SK-N-SH treated with all-trans-retinoic acid at 6 μM for 48 hours (cell line): Measurements from ENCODE around the gene CDCA4.

Source experiments
- RARB ChIP-seq: fragments of 250-450 bp; sonication (Bioruptor Pico); IDR thresholded peaks from 2 replicates; pipeline ENCODE4 v1.8.0; 2021; ENCODE audit warnings: mild to moderate bottlenecking, moderate library complexity
- TOX ChIP-seq: fragments of 250-450 bp; sonication (Bioruptor Pico); IDR thresholded peaks from 2 replicates; pipeline ENCODE4 v1.8.0; 2021; ENCODE audit warnings: mild to moderate bottlenecking, moderate library complexity, borderline replicate concordance
- ZFP3 ChIP-seq: fragments of 250-450 bp; sonication (Bioruptor Pico); IDR thresholded peaks from 2 replicates; pipeline ENCODE4 v1.5.0; 2020; ENCODE audit warnings: mild to moderate bottlenecking, moderate library complexity
- ZFP30 ChIP-seq: fragments of 450-650 bp; formaldehyde crosslinking; IDR thresholded peaks from 2 replicates; pipeline ENCODE4 v1.5.0; 2022; ENCODE audit warnings: mild to moderate bottlenecking, moderate library complexity
- ZNF565 ChIP-seq: fragments of 450-650 bp; formaldehyde crosslinking; conservative IDR thresholded peaks from 2 replicates; pipeline ENCODE4 v1.5.0; 2020; ENCODE audit warnings: low read depth, mild to moderate bottlenecking, moderate library complexity
- ZNF8 ChIP-seq: fragments of 450-650 bp; formaldehyde crosslinking; IDR thresholded peaks from 2 replicates; pipeline ENCODE4 v1.5.0; 2020; ENCODE audit warnings: mild to moderate bottlenecking, moderate library complexity
- TF ChIP-seq, protein P1 (sequence below): fragments of 250-450 bp; sonication (Bioruptor Pico); IDR thresholded peaks from 2 replicates; pipeline ENCODE4 v1.8.0; 2020; ENCODE audit warnings: mild to moderate bottlenecking, moderate library complexity, borderline replicate concordance
- TF ChIP-seq, protein P2 (sequence below): fragments of 250-450 bp; sonication (Bioruptor Pico); IDR thresholded peaks from 2 replicates; pipeline ENCODE4 v1.5.1; 2021; ENCODE audit warnings: mild to moderate bottlenecking, moderate library complexity
- TF ChIP-seq, protein P3 (sequence below): fragments of 250-450 bp; sonication (Bioruptor Pico); IDR thresholded peaks from 2 replicates; pipeline ENCODE4 v1.5.0; 2020; ENCODE audit warnings: mild to moderate bottlenecking, moderate library complexity

DNA sequence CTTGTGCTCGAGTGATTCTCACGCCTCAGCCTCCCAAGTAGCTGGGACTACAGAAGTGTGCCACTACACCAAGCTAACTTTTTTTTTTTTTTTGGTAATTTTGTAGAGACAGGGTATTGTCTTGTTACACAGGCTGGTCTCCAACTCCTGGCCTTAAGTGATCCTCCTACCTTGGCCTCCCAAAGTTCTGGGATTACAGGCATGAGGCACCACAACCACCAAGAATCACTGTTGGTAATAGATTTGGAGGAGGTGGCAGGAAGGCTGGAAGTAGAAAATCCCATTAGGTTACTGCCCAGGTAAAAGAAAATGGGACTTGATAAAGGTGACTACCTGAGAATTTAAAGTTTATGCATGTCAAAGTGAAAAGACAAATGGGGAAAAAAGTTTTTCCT lies 1.4 kb upstream of the CDCA4 start:
- TF ChIP-seq TOX (CRISPR knock-in tag) (no peak), ZFP3 (CRISPR knock-in tag) (no peak), ZNF8 (no peak), ZFP30 (no peak), ZNF565 (CRISPR knock-in tag) (no peak), RARB (no peak)
- TF ChIP-seq, protein P1, sequence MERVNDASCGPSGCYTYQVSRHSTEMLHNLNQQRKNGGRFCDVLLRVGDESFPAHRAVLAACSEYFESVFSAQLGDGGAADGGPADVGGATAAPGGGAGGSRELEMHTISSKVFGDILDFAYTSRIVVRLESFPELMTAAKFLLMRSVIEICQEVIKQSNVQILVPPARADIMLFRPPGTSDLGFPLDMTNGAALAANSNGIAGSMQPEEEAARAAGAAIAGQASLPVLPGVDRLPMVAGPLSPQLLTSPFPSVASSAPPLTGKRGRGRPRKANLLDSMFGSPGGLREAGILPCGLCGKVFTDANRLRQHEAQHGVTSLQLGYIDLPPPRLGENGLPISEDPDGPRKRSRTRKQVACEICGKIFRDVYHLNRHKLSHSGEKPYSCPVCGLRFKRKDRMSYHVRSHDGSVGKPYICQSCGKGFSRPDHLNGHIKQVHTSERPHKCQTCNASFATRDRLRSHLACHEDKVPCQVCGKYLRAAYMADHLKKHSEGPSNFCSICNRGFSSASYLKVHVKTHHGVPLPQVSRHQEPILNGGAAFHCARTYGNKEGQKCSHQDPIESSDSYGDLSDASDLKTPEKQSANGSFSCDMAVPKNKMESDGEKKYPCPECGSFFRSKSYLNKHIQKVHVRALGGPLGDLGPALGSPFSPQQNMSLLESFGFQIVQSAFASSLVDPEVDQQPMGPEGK (CRISPR knock-in tag), result no peak
- TF ChIP-seq, protein P2, sequence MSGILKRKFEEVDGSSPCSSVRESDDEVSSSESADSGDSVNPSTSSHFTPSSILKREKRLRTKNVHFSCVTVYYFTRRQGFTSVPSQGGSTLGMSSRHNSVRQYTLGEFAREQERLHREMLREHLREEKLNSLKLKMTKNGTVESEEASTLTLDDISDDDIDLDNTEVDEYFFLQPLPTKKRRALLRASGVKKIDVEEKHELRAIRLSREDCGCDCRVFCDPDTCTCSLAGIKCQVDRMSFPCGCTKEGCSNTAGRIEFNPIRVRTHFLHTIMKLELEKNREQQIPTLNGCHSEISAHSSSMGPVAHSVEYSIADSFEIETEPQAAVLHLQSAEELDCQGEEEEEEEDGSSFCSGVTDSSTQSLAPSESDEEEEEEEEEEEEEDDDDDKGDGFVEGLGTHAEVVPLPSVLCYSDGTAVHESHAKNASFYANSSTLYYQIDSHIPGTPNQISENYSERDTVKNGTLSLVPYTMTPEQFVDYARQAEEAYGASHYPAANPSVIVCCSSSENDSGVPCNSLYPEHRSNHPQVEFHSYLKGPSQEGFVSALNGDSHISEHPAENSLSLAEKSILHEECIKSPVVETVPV (CRISPR knock-in tag), result no peak
- TF ChIP-seq, protein P3, sequence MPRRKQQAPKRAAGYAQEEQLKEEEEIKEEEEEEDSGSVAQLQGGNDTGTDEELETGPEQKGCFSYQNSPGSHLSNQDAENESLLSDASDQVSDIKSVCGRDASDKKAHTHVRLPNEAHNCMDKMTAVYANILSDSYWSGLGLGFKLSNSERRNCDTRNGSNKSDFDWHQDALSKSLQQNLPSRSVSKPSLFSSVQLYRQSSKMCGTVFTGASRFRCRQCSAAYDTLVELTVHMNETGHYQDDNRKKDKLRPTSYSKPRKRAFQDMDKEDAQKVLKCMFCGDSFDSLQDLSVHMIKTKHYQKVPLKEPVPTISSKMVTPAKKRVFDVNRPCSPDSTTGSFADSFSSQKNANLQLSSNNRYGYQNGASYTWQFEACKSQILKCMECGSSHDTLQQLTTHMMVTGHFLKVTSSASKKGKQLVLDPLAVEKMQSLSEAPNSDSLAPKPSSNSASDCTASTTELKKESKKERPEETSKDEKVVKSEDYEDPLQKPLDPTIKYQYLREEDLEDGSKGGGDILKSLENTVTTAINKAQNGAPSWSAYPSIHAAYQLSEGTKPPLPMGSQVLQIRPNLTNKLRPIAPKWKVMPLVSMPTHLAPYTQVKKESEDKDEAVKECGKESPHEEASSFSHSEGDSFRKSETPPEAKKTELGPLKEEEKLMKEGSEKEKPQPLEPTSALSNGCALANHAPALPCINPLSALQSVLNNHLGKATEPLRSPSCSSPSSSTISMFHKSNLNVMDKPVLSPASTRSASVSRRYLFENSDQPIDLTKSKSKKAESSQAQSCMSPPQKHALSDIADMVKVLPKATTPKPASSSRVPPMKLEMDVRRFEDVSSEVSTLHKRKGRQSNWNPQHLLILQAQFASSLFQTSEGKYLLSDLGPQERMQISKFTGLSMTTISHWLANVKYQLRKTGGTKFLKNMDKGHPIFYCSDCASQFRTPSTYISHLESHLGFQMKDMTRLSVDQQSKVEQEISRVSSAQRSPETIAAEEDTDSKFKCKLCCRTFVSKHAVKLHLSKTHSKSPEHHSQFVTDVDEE (CRISPR knock-in tag), result no peak
